HG03097 (cell line): ENCODE measurements around the gene GMPR2.
"Not testable (repeated sequence)": the region's sequence is repeated elsewhere in the genome, so short reads cannot be mapped to it uniquely, and the experiment has no call there.

Experiments
- ATAC-seq: cut with Tn5 transposase; IDR thresholded peaks from one replicate; pipeline ENCODE4 v1.9.1; 2021; ENCODE audit not compliant: unreplicated experiment, low FRiP score

GMPR2 gene

GRCh38 chr14:24198814-24199524, 33.8 kb upstream of the GMPR2 start:
- no peak for ATAC-seq

GRCh38 chr14:24202538-24202937, 30.2 kb upstream of the GMPR2 start:
- ATAC-seq: not testable (repeated sequence)

GRCh38 chr14:24203249-24203886, 29.4 kb upstream of the GMPR2 start:
- ATAC-seq: not testable (repeated sequence)

GRCh38 chr14:24204163-24205146, 28.3 kb upstream of the GMPR2 start:
- ATAC-seq: no peak

- no peak for ATAC-seq
Measured at GRCh38 chr14:24206260-24207103, 26.2 kb upstream of the GMPR2 start.

- no peak for ATAC-seq
Measured at GRCh38 chr14:24207104-24207551, 25.6 kb upstream of the GMPR2 start.

- ATAC-seq: no peak
Measured at GRCh38 chr14:24207625-24208024, 25.1 kb upstream of the GMPR2 start.

- ATAC-seq: no peak
Measured at GRCh38 chr14:24211311-24211710, 21.4 kb upstream of the GMPR2 start.

GRCh38 chr14:24212924-24213865, 19.5 kb upstream of the GMPR2 start, which contains the start of gene CHMP4A:
Gene CHMP4A (minus strand): TSS chr14:24213488. CDS start chr14:24213439, 49 bp downstream.
- ATAC-seq: peak; percentile 70

GRCh38 chr14:24213866-24214662, 18.7 kb upstream of the GMPR2 start:
- ATAC-seq: no peak

- peak; percentile 66 for ATAC-seq
Measured at GRCh38 chr14:24215495-24216344, 17.0 kb upstream of the GMPR2 start, which contains the start of gene MDP1. Gene MDP1 (minus strand): TSS chr14:24216066. CDS start chr14:24215955, 111 bp downstream.

GRCh38 chr14:24216345-24216699, 16.4 kb upstream of the GMPR2 start:
- no peak for ATAC-seq

GRCh38 chr14:24216876-24217275, 15.9 kb upstream of the GMPR2 start:
- not testable (repeated sequence) for ATAC-seq

- ATAC-seq: no peak
Measured at GRCh38 chr14:24219080-24219479, 13.6 kb upstream of the GMPR2 start.

GRCh38 chr14:24219521-24219920, 13.2 kb upstream of the GMPR2 start:
- no peak for ATAC-seq

GRCh38 chr14:24222987-24223386, 9.7 kb upstream of the GMPR2 start:
- not testable (repeated sequence) for ATAC-seq

- no peak for ATAC-seq
Measured at GRCh38 chr14:24224618-24225071, 8.1 kb upstream of the GMPR2 start.
